Pulmonary artery endothelial cell (primary cell): Measurements from ENCODE around the gene SLC26A6. TPM values are rescaled to one million over a fixed set of nuclear protein-coding genes. Genes with fewer than 3 reads are reported as not detected.

Experiments
- DNase-seq: peaks from one replicate; pipeline ENCODE4 v3.0.0-alpha.2; 2011; ENCODE audit warnings: low read depth, low spot score
- total RNA-seq: library from RNA; depleted of rRNA; stranded (reverse); fragments of >200 nt; gene quantifications from 2 replicates; pipeline ENCODE4 v1.2.3, GENCODE V29; 2014

Gene SLC26A6
- total RNA-seq, 1 donor from 2014 or later, result 10.6 TPM

DNA sequence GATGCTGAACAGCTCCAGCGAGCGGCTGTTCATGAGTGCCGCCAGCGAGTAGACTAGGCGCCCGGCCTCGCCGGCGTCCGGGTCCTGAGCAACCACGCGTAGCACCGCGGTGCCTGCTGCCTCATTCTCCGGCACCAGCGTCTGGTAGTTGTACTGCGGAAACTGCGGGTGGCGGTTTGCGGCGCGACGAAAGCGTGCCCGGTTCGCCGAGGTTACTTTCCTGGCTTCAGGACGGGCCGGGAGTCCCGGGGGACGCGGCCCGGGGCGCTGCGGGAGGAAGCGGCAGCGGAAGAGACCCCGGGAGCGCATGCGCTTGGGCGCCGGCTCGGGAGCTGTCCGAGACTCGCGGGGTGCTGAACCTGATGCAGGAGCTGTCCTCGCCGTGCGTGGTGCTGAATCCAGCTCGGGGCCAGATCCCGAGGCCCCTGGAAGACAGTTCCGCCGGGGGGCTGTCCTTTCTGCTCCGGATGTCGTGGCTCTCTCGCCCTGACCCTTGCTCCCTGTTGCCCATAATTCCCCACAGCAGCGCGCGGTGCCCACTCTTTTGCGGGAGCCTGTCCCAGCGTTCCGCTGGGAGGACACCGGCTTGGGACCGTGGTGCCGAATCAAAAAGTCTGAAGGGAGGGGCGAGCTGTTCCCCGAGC, 26.4 kb upstream of the SLC26A6 start:
- DNase-seq, result no peak

- no peak for DNase-seq
Measured at GRCh38 chr3:48660800-48661400, 25.6 kb upstream of the SLC26A6 start.

DNA sequence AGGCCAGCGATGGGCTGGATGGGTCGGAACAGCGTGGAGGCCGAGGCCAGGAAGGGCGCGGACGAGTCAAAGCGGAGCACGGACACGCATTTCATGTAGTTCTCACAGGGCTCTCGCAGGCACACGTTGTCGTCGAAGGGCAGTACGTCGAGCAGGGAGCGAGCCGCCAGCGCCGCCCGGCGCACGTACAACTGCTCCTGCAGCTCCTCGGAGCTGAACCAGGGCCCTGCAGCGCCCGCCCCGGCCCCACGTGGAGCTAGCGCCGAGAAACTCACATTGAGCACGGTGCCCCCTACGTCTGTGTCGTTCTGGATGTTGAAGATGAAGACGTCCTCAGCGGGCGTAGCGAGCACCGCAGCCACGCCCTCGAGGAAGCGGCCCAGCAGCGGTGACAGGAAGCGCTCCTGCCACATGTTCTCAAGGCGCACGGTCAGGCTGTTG, 21.6 kb upstream of the SLC26A6 start:
- DNase-seq, result no peak

DNA sequence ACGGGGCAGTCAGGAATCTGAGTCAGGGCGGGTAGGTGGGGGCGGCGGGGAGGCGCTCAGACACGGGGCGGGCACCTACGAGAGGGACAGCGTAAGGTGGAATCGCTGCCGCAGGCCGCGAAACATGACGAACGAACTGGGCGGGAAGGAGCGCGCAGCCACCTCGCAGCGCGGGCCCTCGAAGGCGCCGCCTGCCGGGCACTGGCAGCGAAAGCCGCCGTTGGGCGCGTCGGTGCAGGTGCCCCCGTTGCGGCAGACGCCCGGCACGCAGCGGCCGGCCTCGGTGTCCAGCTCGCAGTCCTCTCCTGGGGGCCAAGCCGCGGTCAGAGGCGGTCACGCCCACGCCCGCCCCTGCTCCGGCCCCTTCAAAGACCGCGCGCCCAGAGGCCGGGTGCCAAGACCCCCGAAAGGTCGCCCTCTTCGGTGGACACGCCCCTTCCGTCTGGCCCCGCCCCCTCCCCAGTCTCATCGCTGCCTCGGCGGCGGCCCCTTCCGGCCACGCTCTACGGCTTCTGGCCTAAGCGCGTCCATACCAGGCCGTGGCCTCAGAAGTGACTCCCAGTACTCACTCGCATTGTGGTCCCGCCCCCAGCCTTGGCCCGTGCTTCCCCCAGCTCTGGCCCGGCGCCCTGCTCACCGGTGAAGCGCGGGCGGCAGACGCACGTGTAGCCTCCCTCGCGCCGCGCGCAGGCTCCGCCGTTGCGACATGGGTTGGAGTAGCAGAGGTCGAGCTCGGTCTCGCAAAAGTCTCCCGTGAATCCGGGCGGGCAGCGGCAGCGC, 21.0 kb upstream of the SLC26A6 start:
- peak; percentile 24 for DNase-seq

DNA sequence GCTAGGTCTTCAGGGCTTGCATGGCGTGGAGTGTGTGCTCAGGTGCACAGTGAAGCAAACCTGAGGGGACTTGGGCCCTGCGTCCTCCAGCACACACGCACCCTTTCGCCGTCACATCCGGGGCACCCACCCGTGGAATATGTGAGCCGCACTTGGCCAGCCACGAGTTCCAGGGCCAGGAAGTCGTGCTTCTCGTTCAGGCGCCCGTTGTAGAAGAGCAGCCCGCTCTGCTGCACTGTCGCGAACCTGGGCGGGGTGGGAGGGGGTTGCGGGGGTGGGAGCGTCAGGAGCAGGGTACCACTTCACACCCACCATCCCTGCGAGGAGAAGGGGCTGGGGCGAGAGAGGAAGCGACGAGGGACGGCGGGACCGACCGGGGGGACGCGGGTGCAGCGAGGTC, 20.3 kb upstream of the SLC26A6 start:
- no peak for DNase-seq

GRCh38 chr3:48655063-48655462, 19.8 kb upstream of the SLC26A6 start:
- no peak for DNase-seq

DNA sequence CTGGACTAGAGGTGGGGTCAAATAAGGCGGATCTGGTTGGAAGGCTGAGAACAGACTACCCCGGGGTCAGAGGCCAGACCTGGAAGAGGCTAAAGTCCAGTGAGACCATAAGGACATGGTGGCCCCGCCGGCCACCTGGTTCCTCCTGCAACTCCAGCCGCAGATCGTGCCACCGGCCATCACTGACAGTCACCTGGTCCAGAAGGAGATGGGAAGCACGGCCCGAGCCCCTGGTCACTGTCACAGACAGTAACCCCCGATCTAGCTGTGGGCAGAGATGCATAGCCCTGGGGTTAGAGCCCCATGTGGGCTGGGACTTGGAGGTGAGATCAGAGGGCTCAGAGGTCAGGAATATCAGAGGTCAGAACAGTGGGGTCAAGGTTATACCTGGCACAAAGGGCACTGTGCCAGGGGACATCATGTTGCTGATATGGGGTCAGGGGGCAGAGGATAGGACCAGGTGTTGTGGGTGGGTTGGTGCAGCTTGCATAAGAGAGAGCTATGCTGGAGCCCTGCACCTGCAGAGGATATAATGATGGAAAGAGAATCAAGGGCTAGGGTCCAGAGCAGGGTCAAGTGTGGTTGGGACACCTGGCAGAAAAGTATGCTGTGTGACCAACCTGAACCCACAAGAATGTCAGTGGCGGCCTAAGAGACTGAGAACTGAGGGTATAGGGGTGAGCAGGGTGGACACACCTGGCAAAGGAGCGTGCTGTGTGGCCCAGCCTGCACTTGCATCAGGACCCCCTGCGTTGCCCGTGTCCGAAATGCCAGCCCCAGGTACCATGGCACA, 17.9 kb upstream of the SLC26A6 start:
- DNase-seq, result no peak

DNA sequence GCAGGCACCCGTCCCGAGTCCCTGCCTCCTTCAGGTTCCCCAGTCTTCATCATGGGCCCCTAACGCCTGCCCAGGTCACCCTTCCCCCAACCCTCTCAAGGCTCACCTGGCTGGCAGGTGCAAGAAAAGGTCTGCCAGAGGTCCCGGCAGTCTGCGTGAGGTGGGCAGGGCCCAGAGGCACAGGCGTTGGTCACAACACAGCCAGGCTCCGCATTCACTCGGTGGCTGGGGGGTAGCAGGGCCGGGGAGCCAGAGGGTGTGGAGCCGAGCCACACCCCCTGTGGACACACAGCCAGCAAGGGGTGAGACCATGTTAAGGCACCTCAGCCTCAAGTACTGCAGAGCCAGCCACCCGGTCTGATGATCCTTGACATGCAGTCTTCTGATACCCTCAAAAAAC, 16.5 kb upstream of the SLC26A6 start:
- no peak for DNase-seq

DNA sequence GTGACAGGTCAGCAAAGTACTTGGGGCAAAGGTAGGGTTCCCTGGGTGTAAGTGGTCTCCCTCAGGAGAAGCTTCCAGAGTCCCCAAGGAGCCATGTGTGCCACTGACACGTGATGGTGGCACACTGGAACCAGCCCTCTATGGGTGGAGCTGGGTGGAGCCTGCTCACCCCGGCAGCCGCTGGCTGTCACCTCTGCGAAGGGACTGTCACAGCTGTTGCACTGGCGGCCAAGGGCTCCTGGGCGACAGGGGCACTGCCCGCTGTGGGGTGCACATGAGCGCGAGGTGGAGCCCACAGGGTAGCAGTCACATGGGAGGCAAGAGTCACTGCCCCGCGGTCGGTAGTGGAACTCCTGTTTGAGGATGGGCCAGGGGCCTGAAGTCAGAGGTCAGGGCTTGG, 15.5 kb upstream of the SLC26A6 start:
- no peak for DNase-seq

GRCh38 chr3:48648188-48648850, 13.1 kb upstream of the SLC26A6 start:
- no peak for DNase-seq

GRCh38 chr3:48647714-48648113, 12.5 kb upstream of the SLC26A6 start:
- DNase-seq, result no peak

- DNase-seq, result no peak
Measured at GRCh38 chr3:48644898-48645760, 9.9 kb upstream of the SLC26A6 start.

DNA sequence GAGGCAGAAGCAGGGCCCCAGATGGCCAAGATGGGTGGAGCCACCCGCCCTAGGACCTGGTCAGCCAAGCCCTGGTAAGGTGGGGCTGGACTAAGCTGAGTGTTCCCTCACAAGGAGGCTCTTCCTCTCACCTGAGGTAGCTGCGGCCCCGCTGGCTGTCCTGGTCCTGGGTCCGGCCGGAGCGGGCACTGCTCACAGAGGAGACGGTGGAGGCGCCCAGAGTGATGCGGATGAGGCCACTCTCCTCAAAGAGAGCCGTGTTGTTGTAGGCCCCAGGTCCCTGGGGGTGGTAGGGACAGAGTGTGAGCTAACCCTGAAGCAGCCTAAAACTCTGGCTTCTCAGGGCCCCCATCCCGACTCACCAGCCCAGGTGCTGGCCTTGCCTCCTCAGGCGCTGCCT, 7.3 kb upstream of the SLC26A6 start:
- no peak for DNase-seq

GRCh38 chr3:48641396-48641795, 6.1 kb upstream of the SLC26A6 start:
- no peak for DNase-seq

GRCh38 chr3:48639944-48640606, 4.8 kb upstream of the SLC26A6 start:
- no peak for DNase-seq

DNA sequence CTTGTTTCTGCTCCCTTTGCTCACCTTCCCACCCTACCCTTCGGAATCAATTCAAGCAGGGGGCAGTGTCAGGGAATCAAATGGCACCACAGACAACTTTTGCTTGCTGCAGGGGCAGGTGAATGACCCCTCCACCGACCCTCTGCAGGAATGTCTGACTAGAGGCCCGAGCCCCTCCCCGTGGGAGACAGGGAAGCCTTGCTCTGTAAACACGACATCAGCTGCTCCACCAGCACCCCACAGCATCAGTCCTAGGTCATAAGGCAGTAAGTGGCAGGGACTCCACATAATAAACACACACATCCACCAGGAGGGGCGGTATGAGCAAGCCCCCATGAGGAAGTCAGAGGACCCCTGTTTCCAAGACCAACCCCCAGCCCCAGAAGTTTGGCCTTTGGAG, 2.0 kb upstream of the SLC26A6 start:
- DNase-seq, result no peak

DNA sequence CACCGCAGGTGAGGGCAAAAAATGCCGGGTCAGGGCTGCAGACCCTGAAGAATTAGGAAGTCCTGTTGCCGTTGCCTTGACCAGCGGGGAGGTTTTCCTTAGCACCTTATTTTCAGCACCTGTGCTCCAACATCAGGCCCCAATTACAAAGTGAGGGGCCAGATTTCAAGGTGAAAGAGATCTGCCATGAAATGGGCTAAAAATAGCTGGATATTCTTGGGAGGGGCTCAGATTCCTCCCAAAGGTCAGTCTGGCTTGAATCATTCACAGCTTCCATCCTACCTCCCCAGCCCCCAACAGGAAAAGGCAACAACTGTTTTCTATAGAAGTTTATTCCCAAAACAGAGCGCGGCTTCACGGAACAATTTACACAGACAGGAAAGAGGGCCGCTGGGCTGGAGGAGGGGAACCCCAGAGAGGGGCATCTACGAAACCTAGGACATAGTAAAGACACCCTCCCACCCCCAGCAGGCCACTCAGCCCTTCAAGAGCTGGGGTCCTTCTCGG, 941 bp upstream of the SLC26A6 start:
- no peak for DNase-seq

DNA sequence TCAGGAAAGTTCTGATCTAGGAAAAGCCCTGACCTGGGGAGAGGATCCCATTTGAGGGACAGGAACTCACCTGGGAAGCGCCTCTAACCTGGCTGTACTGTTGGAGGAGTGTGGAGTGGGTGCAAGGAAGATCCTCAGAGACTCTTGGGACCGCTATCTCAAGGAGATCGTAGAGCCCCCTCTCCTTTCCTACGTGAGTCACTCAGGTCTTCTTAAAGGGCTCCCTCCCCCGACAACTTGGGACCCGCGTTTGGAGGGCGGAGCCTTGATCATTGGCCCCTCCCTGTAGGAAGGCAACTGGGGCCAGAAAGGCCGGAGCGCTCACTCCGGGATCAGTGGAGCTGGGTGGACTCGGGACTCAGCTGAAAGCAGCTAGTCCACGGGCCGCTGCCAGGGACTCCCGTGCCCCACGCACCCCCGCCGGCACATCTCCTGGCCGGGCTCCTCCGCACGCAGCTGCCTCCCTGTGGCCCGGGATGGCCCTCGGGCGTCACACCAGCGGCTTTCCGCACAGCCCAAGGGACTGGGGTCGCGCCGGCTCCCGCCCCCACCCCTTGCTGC, 520 bp downstream of the SLC26A6 start:
- DNase-seq, result no peak

DNA sequence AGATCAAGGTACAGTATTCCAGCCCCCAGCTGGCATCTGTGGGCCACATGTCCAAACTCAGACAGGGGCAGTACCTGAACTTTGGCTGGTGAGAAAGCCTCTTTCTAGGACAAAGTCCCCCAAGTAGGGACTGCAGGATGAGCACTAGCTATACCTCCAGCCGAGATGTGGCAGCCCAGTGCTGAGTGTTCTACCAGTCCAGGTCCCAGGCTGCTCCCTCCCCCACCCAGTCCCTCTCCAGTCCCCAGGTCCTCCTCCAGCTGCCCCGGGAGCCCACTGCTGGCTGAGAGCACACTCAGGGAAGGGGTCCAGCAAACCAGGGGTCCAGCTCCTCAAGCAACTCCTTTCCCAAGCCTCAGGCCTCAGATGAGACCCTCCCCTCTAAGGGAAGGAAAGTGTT, 1.5 kb downstream of the SLC26A6 start:
- no peak for DNase-seq
